Thoracic aorta (tissue), 2 donors: ENCODE data around the gene KCNQ2. TPM values are rescaled to one million over a fixed set of nuclear protein-coding genes. Genes with fewer than 3 reads are reported as not detected.

Source experiments
- ATAC-seq: fragments of 150-250 bp; one replicate; pipeline ENCODE4 v1.8.0; 2017; ENCODE audit warnings: low read depth; ENCODE audit not compliant: insufficient number of reproducible peaks, low FRiP score
- DNase-seq: peaks from one replicate; pipeline ENCODE4 v3.0.0-alpha.2; 2020; ENCODE audit warnings: low spot score
- H3K27ac ChIP-seq, 2 donors: fragments of 200-600 bp; sonication (generic); 1 replicate in 1 of 2; 2 replicates in 1 of 2; pipeline ENCODE4 v1.5.1; 2016; ENCODE audit warnings: mild to moderate bottlenecking in 2 of 2, moderate library complexity in 2 of 2
- H3K27me3 ChIP-seq: fragments of 200-600 bp; sonication (generic); replicated peaks from 2 replicates; pipeline ENCODE4 v1.6.0; 2016; ENCODE audit warnings: mild to moderate bottlenecking; ENCODE audit not compliant: insufficient read depth
- H3K36me3 ChIP-seq: fragments of 200-600 bp; sonication (generic); one replicate; pipeline ENCODE4 v1.5.1; 2016
- H3K4me1 ChIP-seq, 2 donors: fragments of 200-600 bp; sonication (generic); 1 replicate in 1 of 2; 2 replicates in 1 of 2; pipeline versions ENCODE4 v1.5.1 to v1.6.0; 2016; ENCODE audit warnings: low read depth in 2 of 2, mild to moderate bottlenecking in 1 of 2; ENCODE audit not compliant: control insufficient read depth in 1 of 2
- H3K4me3 ChIP-seq: fragments of 200-600 bp; sonication (generic); 2 replicates; pipeline ENCODE4 v1.5.1; 2016; ENCODE audit warnings: mild to moderate bottlenecking
- H3K9me3 ChIP-seq: fragments of 200-600 bp; sonication (generic); 2 replicates; pipeline ENCODE4 v1.5.1; 2016
- CTCF ChIP-seq: fragments of 200-600 bp; sonication (generic); IDR thresholded peaks from one replicate; pipeline ENCODE4 v1.5.1; 2019; ENCODE audit warnings: antibody characterized with exemption
- total RNA-seq, 2 donors: library from RNA; depleted of rRNA; stranded (reverse); fragments of >200 nt; gene quantifications; one replicate each; pipeline versions ENCODE4 v1.1.0 to v1.2.3, GENCODE V29; 2016

The KCNQ2 gene
- total RNA-seq, 2 donors from 2014 or later, result not detected

GRCh38 chr20:63374504-63374903 is 98.0 kb downstream of the KCNQ2 start:
- no peak for DNase-seq
- TF ChIP-seq CTCF, result no peak

GRCh38 chr20:63373996-63374395 is 98.5 kb downstream of the KCNQ2 start:
- no peak for DNase-seq
- H3K4me1 ChIP-seq, result no peaks in the 10 kb centered on the region
- H3K4me3 ChIP-seq, result no peak overlapping the region
- no peak for TF ChIP-seq CTCF
- no peaks in the 10 kb centered on the region for H3K27me3 ChIP-seq
- no peak for ATAC-seq
- no peaks in the 10 kb centered on the region for H3K36me3 ChIP-seq
- no peak overlapping the region for H3K27ac ChIP-seq
- no peaks in the 10 kb centered on the region for H3K9me3 ChIP-seq

More at GRCh38 chr20:63374504-63374903, 98.0 kb downstream of the KCNQ2 start:
- no peaks in the 10 kb centered on the region for H3K27me3 ChIP-seq
- H3K36me3 ChIP-seq, result no peaks in the 10 kb centered on the region
- no peaks in the 10 kb centered on the region for H3K4me1 ChIP-seq
- H3K9me3 ChIP-seq, result no peaks in the 10 kb centered on the region
- no peak overlapping the region for H3K4me3 ChIP-seq
- ATAC-seq, result no peak
- H3K27ac ChIP-seq, result no peak overlapping the region

- no peak overlapping the region for H3K27ac ChIP-seq
- H3K4me3 ChIP-seq, result no peak overlapping the region
- no peaks in the 10 kb centered on the region for H3K4me1 ChIP-seq
- no peaks in the 10 kb centered on the region for H3K27me3 ChIP-seq
- DNase-seq, result no peak
- no peak for TF ChIP-seq CTCF
- ATAC-seq, result no peak
- no peaks in the 10 kb centered on the region for H3K36me3 ChIP-seq
- H3K9me3 ChIP-seq, result no peaks in the 10 kb centered on the region
Measured at GRCh38 chr20:63372971-63373885, 99.2 kb downstream of the KCNQ2 start.

- no peak for TF ChIP-seq CTCF
- H3K4me1 ChIP-seq, result no peaks in the 10 kb centered on the region
- no peak overlapping the region for H3K27ac ChIP-seq
- H3K9me3 ChIP-seq, result no peaks in the 10 kb centered on the region
- H3K36me3 ChIP-seq, result no peaks in the 10 kb centered on the region
- no peak for ATAC-seq
- no peaks in the 10 kb centered on the region for H3K27me3 ChIP-seq
- DNase-seq, result no peak
- H3K4me3 ChIP-seq, result no peak overlapping the region
Measured at GRCh38 chr20:63371291-63371865, 101.1 kb downstream of the KCNQ2 start.

GRCh38 chr20:63370618-63371187 is 101.8 kb downstream of the KCNQ2 start:
- H3K27me3 ChIP-seq, result no peaks in the 10 kb centered on the region

More at GRCh38 chr20:63370618-63371187, 101.8 kb downstream of the KCNQ2 start:
- TF ChIP-seq CTCF, result no peak
- ATAC-seq (no peak), DNase-seq (no peak)
- Histone ChIP-seq H3K4me3 (no peak overlapping the region), H3K9me3 (no peaks in the 10 kb centered on the region), H3K4me1 (no peaks in the 10 kb centered on the region), H3K36me3 (no peaks in the 10 kb centered on the region), H3K27ac (no peak overlapping the region)
